Fibroblast of villous mesenchyme (primary cell): ENCODE results near the gene FOXB2. TPM values are rescaled to one million over a fixed set of nuclear protein-coding genes. Genes with fewer than 3 reads are reported as not detected.
A peak's percentile ranks its signal among the peaks of the same experiment; 100 is the strongest.

Experiments used
- DNase-seq: peaks from one replicate; pipeline ENCODE4 v3.0.0-alpha.2; 2010; ENCODE audit warnings: low read depth
- H3K4me3 ChIP-seq: 2 replicates; pipeline ENCODE4 v1.5.1; 2011; ENCODE audit warnings: low read depth, mild to moderate bottlenecking, low read length
- CTCF ChIP-seq: IDR thresholded peaks from 2 replicates; pipeline ENCODE4 v1.5.1; 2012; ENCODE audit warnings: low read depth, mild to moderate bottlenecking, low read length; ENCODE audit not compliant: insufficient read depth
- total RNA-seq: library from RNA; depleted of rRNA; stranded (reverse); fragments of >200 nt; gene quantifications from 2 replicates; pipeline ENCODE4 v1.2.3, GENCODE V29; 2012

Gene FOXB2
- total RNA-seq, 1 donor: not detected

GRCh38 chr9:77010527-77010926 is 8.9 kb upstream of the FOXB2 start:
- no peak for TF ChIP-seq CTCF
- no peak overlapping the region for H3K4me3 ChIP-seq
- DNase-seq: no peak

GRCh38 chr9:77011973-77012821 is 7.3 kb upstream of the FOXB2 start:
- H3K4me3 ChIP-seq: no peak overlapping the region
- peak; percentile 71 for TF ChIP-seq CTCF

GRCh38 chr9:77013206-77013931 is 6.1 kb upstream of the FOXB2 start:
- TF ChIP-seq CTCF: no peak
- no peak for DNase-seq
- H3K4me3 ChIP-seq: no peak overlapping the region

More at GRCh38 chr9:77011973-77012821, 7.3 kb upstream of the FOXB2 start:
- DNase-seq: peak; percentile 50

GRCh38 chr9:77013932-77014596 is 5.4 kb upstream of the FOXB2 start:
- H3K4me3 ChIP-seq: no peak overlapping the region
- no peak for TF ChIP-seq CTCF
- DNase-seq: no peak

GRCh38 chr9:77014597-77015263 is 4.7 kb upstream of the FOXB2 start:
- TF ChIP-seq CTCF: peak; percentile 21
- no peak for DNase-seq
- H3K4me3 ChIP-seq: no peak overlapping the region

GRCh38 chr9:77015327-77016048 is 4.0 kb upstream of the FOXB2 start:
- H3K4me3 ChIP-seq: no peak overlapping the region
- DNase-seq: no peak
- TF ChIP-seq CTCF: no peak
